HFFc6 (cell line): ENCODE data around the gene RCC2. TPM values are rescaled to one million over a fixed set of nuclear protein-coding genes. Genes with fewer than 3 reads are reported as not detected.
A peak's percentile ranks its signal among the peaks of the same experiment; 100 is the strongest.
"Not testable (repeated sequence)": the region's sequence is repeated elsewhere in the genome, so short reads cannot be mapped to it uniquely, and the experiment has no call there.

Source experiments
- DNase-seq: peaks from one replicate; pipeline ENCODE4 v3.0.0-alpha.2; 2018
- H3K27ac Mint-ChIP-seq: 2 replicates; pipeline ENCODE4 v1.8.0; 2020; ENCODE audit warnings: mild to moderate bottlenecking, mixed read lengths
- H3K27me3 Mint-ChIP-seq: 2 replicates; pipeline ENCODE4 v1.8.0; 2021; ENCODE audit warnings: mild to moderate bottlenecking, moderate library complexity, mixed read lengths; ENCODE audit not compliant: insufficient read depth
- H3K36me3 Mint-ChIP-seq: 2 replicates; pipeline ENCODE4 v1.8.0; 2021; ENCODE audit warnings: low read depth, mixed read lengths
- H3K4me1 Mint-ChIP-seq: 2 replicates; pipeline ENCODE4 v1.8.0; 2020; ENCODE audit warnings: low read depth, mixed read lengths
- H3K4me3 Mint-ChIP-seq: 2 replicates; pipeline ENCODE4 v1.8.0; 2020; ENCODE audit warnings: mild to moderate bottlenecking, moderate library complexity, mixed read lengths
- H3K9me3 Mint-ChIP-seq: 2 replicates; pipeline ENCODE4 v1.8.0; 2020; ENCODE audit warnings: mild to moderate bottlenecking, mixed read lengths
- total RNA-seq, 6 experiments: library from RNA; stranded (reverse); fragmentation: NEBNext Ultra II Directional; extraction: Animal tissue kit (Norgen Biotek cat#: 25700); gene quantifications; 2 replicates in 1 of 6; 3 replicates in 5 of 6; pipeline ENCODE4 v1.2.3, GENCODE V29; 2021
- TF ChIP-seq, protein P1 (sequence below): fragments of 200-600 bp; sonication (generic); IDR thresholded peaks from 2 replicates; pipeline ENCODE4 v1.5.0; 2021; ENCODE audit warnings: antibody characterized with exemption, mild to moderate bottlenecking

The RCC2 gene
- total RNA-seq, 6 experiments from 2014 or later = 36.0 to 43.8 (median 38.0) TPM

- DNase-seq = no peak
- peaks cover 50% of the 10 kb centered on the region for H3K36me3 Mint-ChIP-seq
- no peaks in the 10 kb centered on the region for H3K9me3 Mint-ChIP-seq
- peaks cover 2% of the 10 kb centered on the region; the same call in 1 of the 2 replicates for H3K27me3 Mint-ChIP-seq
- TF ChIP-seq, protein P1, sequence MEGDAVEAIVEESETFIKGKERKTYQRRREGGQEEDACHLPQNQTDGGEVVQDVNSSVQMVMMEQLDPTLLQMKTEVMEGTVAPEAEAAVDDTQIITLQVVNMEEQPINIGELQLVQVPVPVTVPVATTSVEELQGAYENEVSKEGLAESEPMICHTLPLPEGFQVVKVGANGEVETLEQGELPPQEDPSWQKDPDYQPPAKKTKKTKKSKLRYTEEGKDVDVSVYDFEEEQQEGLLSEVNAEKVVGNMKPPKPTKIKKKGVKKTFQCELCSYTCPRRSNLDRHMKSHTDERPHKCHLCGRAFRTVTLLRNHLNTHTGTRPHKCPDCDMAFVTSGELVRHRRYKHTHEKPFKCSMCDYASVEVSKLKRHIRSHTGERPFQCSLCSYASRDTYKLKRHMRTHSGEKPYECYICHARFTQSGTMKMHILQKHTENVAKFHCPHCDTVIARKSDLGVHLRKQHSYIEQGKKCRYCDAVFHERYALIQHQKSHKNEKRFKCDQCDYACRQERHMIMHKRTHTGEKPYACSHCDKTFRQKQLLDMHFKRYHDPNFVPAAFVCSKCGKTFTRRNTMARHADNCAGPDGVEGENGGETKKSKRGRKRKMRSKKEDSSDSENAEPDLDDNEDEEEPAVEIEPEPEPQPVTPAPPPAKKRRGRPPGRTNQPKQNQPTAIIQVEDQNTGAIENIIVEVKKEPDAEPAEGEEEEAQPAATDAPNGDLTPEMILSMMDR = no peak
- no peak overlapping the region for H3K27ac Mint-ChIP-seq
- no peaks in the 10 kb centered on the region for H3K4me1 Mint-ChIP-seq
- H3K4me3 Mint-ChIP-seq = no peak overlapping the region
Measured at GRCh38 chr1:17414022-17414421, 25.5 kb downstream of the RCC2 start.

DNA sequence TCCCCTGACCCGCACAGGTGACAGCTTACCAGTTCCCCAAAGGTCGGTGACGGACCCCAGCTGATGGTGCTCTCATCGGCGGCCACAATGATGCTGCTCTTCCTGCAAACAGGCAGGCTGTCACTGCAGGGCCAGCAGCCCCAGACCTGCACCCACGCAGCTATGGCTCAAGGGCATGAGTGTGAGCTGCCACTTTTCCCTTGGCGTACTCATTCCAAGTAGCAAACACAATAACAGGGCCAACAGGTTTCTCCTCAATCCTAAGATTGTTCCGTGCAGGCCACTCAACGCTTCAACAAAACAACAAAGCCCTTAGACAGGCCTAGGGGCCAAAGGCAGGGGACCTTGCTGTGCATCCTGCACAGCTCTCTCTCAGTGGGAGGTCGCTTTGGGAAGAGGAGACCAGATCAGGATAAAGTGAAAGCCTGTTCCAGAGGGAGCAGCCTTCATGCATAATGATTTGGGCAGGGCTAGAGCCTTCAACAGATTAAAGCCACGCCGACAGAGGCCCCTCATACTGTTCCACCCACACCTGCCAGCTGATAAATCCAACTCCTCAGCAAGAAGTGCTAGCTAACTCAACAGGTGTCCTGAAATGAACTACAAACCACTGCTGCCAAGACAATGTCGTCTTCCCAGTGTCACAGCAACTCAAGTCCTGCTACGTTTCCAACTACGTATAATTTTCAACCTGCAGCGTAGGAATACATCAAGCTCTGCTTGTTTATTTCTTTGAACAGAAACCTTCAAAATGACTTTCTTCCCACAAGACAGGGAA is 27.2 kb downstream of the RCC2 start:
- Mint-ChIP-seq H3K36me3 (peaks cover 52% of the 10 kb centered on the region), H3K4me3 (no peak overlapping the region), H3K27me3 (peaks cover 1% of the 10 kb centered on the region; the same call in 1 of the 2 replicates), H3K27ac (0 out of 2 replicates have a peak overlapping the region, but pooled peaks have one; percentile 5), H3K4me1 (no peaks in the 10 kb centered on the region), H3K9me3 (no peaks in the 10 kb centered on the region)
- TF ChIP-seq, protein P1 = no peak
- DNase-seq = no peak

GRCh38 chr1:17409391-17409811 is 30.1 kb downstream of the RCC2 start:
- no peak for DNase-seq
- H3K4me1 Mint-ChIP-seq = no peaks in the 10 kb centered on the region
- H3K27ac Mint-ChIP-seq = no peak overlapping the region
- no peaks in the 10 kb centered on the region for H3K9me3 Mint-ChIP-seq
- H3K4me3 Mint-ChIP-seq = no peak overlapping the region
- TF ChIP-seq, protein P1 = no peak
- peaks cover 35% of the 10 kb centered on the region for H3K36me3 Mint-ChIP-seq
- no peaks in the 10 kb centered on the region; the same call in 1 of the 2 replicates for H3K27me3 Mint-ChIP-seq

DNA sequence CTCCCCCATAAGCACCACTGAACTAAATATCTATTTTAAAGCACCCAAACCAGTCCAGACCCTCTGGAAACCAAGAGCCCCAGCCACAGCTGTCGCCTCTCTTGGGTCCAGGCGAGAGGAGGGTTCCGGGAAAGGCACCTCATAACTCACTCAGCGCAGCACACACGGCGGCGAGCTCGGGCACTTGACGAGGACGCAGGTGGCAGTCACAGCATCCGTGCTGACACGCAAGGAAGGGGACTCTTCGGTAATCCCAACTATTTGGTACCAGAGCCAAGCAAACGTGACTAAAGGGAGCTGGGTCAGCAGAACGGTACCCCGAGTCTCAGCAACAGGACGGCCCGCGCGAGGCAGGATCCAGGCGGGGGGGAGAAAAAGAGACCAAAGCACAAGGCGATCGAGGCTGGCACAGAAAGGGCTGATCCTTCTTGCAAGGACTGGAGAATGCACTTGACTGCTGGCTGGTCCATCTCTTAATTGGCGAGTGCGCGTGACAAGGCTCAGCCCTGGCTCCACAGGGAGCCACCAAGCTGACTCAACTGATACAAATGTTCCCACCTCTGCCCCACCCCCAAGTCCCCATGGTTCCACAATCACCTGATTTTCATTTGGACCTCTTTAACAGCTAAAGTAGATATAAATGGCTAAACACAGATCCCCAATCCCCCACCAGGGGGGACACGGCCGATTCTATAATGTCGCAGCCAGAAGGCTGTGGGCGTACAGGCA is 31.5 kb downstream of the RCC2 start:
- not testable (repeated sequence) for H3K27ac Mint-ChIP-seq, H3K4me3 Mint-ChIP-seq, H3K4me1 Mint-ChIP-seq, H3K9me3 Mint-ChIP-seq, DNase-seq, H3K27me3 Mint-ChIP-seq
- H3K36me3 Mint-ChIP-seq = peaks cover 29% of the 10 kb centered on the region

- H3K9me3 Mint-ChIP-seq, H3K27me3 Mint-ChIP-seq, H3K4me1 Mint-ChIP-seq, H3K4me3 Mint-ChIP-seq, DNase-seq, H3K27ac Mint-ChIP-seq: not testable (repeated sequence)
- peaks cover 24% of the 10 kb centered on the region for H3K36me3 Mint-ChIP-seq
Measured at GRCh38 chr1:17406760-17407475, 32.6 kb downstream of the RCC2 start.

DNA sequence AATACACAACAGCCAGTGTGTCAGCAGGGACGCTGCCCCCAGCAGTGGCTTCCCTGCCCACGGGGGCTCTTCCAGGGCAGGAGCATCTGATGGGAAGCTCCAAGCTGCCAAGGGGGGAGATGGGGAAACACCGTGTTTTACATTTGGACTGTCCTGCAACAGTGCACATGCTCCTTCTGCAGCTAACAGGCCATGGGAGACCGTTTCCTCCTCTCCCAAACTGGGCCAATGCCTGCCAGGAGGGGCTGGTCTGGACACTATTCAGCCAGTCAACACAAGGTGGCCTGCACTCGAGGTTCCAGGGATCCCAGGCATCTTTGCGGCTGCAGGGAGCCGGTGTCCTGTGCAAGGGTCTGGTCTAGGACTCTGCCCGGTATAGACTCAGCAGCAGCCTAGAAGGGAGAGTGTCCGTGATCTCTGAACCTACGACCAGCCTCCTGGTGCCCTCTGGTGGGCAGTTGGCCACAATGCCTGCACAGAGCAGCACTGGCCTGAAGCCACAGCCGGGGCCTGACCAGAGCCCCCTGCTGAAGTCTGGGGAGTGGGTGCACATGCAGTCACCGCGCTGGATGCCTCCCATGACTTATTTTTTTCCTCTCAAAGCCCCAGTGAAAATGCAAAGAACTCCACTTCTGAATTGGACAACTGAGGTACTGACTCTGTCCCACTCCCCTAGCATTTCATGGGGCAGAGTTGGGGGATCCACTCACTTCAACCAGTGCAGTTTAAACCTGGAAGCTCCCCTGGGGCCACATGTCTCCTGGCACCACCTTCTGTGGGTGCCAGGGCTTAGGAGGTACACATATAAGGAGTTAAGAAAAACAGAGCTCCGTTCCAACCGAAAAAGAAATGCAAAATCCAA is 33.3 kb downstream of the RCC2 start:
- TF ChIP-seq, protein P1 = peak; percentile 89
- H3K9me3 Mint-ChIP-seq = no peaks in the 10 kb centered on the region
- H3K27ac Mint-ChIP-seq = no peak overlapping the region
- H3K4me3 Mint-ChIP-seq = no peak overlapping the region
- peaks cover 24% of the 10 kb centered on the region for H3K36me3 Mint-ChIP-seq
- peak; percentile 45 for DNase-seq
- no peaks in the 10 kb centered on the region for H3K4me1 Mint-ChIP-seq
- no peaks in the 10 kb centered on the region; the same call in 1 of the 2 replicates for H3K27me3 Mint-ChIP-seq
